ENCODE data around the gene GRAMD1A.

DNA sequence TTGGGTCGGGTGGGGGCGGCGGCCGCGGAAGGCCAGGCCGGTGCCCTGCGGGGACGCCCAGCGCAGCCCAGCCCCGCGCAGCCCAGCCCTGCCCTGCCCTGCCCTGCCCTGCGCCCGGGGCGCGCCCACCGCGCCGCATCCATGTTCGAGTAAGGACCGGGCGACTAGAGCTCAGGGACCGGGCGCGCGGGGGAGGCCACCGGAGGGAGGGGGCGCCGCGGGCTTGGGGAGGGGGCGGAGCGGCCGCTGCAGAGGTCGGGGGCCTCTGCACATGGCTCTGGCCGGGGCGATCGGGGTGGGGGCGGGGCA, 169 bp downstream of the GRAMD1A start:
- TF ChIP-seq, protein P1, sequence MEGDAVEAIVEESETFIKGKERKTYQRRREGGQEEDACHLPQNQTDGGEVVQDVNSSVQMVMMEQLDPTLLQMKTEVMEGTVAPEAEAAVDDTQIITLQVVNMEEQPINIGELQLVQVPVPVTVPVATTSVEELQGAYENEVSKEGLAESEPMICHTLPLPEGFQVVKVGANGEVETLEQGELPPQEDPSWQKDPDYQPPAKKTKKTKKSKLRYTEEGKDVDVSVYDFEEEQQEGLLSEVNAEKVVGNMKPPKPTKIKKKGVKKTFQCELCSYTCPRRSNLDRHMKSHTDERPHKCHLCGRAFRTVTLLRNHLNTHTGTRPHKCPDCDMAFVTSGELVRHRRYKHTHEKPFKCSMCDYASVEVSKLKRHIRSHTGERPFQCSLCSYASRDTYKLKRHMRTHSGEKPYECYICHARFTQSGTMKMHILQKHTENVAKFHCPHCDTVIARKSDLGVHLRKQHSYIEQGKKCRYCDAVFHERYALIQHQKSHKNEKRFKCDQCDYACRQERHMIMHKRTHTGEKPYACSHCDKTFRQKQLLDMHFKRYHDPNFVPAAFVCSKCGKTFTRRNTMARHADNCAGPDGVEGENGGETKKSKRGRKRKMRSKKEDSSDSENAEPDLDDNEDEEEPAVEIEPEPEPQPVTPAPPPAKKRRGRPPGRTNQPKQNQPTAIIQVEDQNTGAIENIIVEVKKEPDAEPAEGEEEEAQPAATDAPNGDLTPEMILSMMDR (IDR thresholded peaks at IDR 0.05): no peak
- TF ChIP-seq POLR2AphosphoS5 (IDR thresholded peaks at IDR 0.05) (no peak), EP300 (IDR thresholded peaks at IDR 0.05; ENCODE audit: low read depth) (no peak)

All from transverse colon (tissue), 4 donors.